ENCODE measurements around the gene ZNF157. TPM values are rescaled to one million over a fixed set of nuclear protein-coding genes. Genes with fewer than 3 reads are reported as not detected.

The ZNF157 gene
- total and polyA plus RNA-seq, 2 experiments from 2014 or later, result not detected

GRCh38 chrX:47448165-47448806 lies 77.9 kb downstream of the ZNF157 start:
- no peaks in the 10 kb centered on the region for H3F3A ChIP-seq (ENCODE audit: insufficient read depth)
- H4K20me1 ChIP-seq (ENCODE audit: insufficient read depth), result no peaks in the 10 kb centered on the region
- H3K27me3 ChIP-seq (replicated peaks; ENCODE audit: insufficient read depth), result no peaks in the 10 kb centered on the region
- in situ Hi-C loops (cut with MboI), result no loop called here
- no peaks in the 10 kb centered on the region for H3K9me3 ChIP-seq (ENCODE audit: low read depth)
- no peak for TF ChIP-seq EZH2phosphoT487 (IDR thresholded peaks at IDR 0.05; ENCODE audit: insufficient read depth, low read depth)
- H3K9me2 ChIP-seq (ENCODE audit: insufficient read depth), result no peaks in the 10 kb centered on the region
- no peak for DNase-seq
- peaks cover 19% of the 10 kb centered on the region for H3K36me3 ChIP-seq (ENCODE audit: low read depth)
- WGBS, 2 experiments (ENCODE audit: low coverage in 1 of 2, low lambda C conversion rate in 2 of 2, missing lambda C conversion rate in 2 of 2), result 96 to 100% methylated on average over 6 of the region's 6 CpGs
- no peak overlapping the region for H3K4me3 ChIP-seq
- H3K9ac ChIP-seq, result no peak overlapping the region
- H2AFZ ChIP-seq, result no peak overlapping the region
- H3K27ac ChIP-seq, result no peak overlapping the region
- no peak overlapping the region for H3K4me2 ChIP-seq (ENCODE audit: unreplicated experiment)
- no peaks in the 10 kb centered on the region for H3K4me1 ChIP-seq (ENCODE audit: insufficient read depth)
- H3K79me2 ChIP-seq (ENCODE audit: insufficient read depth), result no peaks in the 10 kb centered on the region

- H3K4me2 ChIP-seq (ENCODE audit: unreplicated experiment), result no peak overlapping the region
- no peak overlapping the region for H3K9ac ChIP-seq
- WGBS, 2 experiments (ENCODE audit: low coverage in 1 of 2, low lambda C conversion rate in 2 of 2, missing lambda C conversion rate in 2 of 2), result 94 to 98% methylated on average over 5 to 8 of the region's 8 CpGs
- no peaks in the 10 kb centered on the region for H3K79me2 ChIP-seq (ENCODE audit: insufficient read depth)
- H3F3A ChIP-seq (ENCODE audit: insufficient read depth), result no peaks in the 10 kb centered on the region
- peaks cover 19% of the 10 kb centered on the region for H3K36me3 ChIP-seq (ENCODE audit: low read depth)
- no peaks in the 10 kb centered on the region for H3K9me3 ChIP-seq (ENCODE audit: low read depth)
- H4K20me1 ChIP-seq (ENCODE audit: insufficient read depth), result no peaks in the 10 kb centered on the region
- TF ChIP-seq EZH2 (IDR thresholded peaks at IDR 0.05; ENCODE audit: insufficient read depth, poor library complexity, severe bottlenecking) (no peak), EZH2phosphoT487 (IDR thresholded peaks at IDR 0.05; ENCODE audit: insufficient read depth, low read depth) (no peak)
- H2AFZ ChIP-seq, result no peak overlapping the region
- no peaks in the 10 kb centered on the region for H3K27me3 ChIP-seq (replicated peaks; ENCODE audit: insufficient read depth)
- H3K27ac ChIP-seq, result no peak overlapping the region
- H3K9me2 ChIP-seq (ENCODE audit: insufficient read depth), result no peaks in the 10 kb centered on the region
- no peaks in the 10 kb centered on the region for H3K4me1 ChIP-seq (ENCODE audit: insufficient read depth)
- DNase-seq, result no peak
- H3K4me3 ChIP-seq, result no peak overlapping the region
- in situ Hi-C loops (cut with MboI), result no loop called here
Observed at GRCh38 chrX:47452112-47452511, 81.7 kb downstream of the ZNF157 start.

- TF ChIP-seq EZH2 (IDR thresholded peaks at IDR 0.05; ENCODE audit: insufficient read depth, poor library complexity, severe bottlenecking) (no peak), EZH2phosphoT487 (IDR thresholded peaks at IDR 0.05; ENCODE audit: insufficient read depth, low read depth) (no peak)
- no peak for DNase-seq
- Histone ChIP-seq H3K9ac (no peak overlapping the region), H3K4me3 (no peak overlapping the region), H4K20me1 (ENCODE audit: insufficient read depth) (no peaks in the 10 kb centered on the region), H3K9me3 (ENCODE audit: low read depth) (no peaks in the 10 kb centered on the region), H3K9me2 (ENCODE audit: insufficient read depth) (no peaks in the 10 kb centered on the region), H2AFZ (no peak overlapping the region), H3F3A (ENCODE audit: insufficient read depth) (no peaks in the 10 kb centered on the region), H3K79me2 (ENCODE audit: insufficient read depth) (no peaks in the 10 kb centered on the region), H3K27me3 (replicated peaks; ENCODE audit: insufficient read depth) (no peaks in the 10 kb centered on the region), H3K36me3 (ENCODE audit: low read depth) (peaks cover 4% of the 10 kb centered on the region; the same call in 1 of the 2 replicates), H3K4me2 (ENCODE audit: unreplicated experiment) (no peak overlapping the region), H3K27ac (no peak overlapping the region), H3K4me1 (ENCODE audit: insufficient read depth) (no peaks in the 10 kb centered on the region)
- WGBS, 2 experiments (ENCODE audit: low coverage in 1 of 2, low lambda C conversion rate in 2 of 2, missing lambda C conversion rate in 2 of 2), result 97 to 99% methylated on average over 6 of the region's 6 CpGs
- in situ Hi-C loops (cut with MboI), result no loop called here
Observed at GRCh38 chrX:47456080-47456479, 85.7 kb downstream of the ZNF157 start.

- Histone ChIP-seq H3K4me2 (ENCODE audit: unreplicated experiment) (no peak overlapping the region), H3F3A (ENCODE audit: insufficient read depth) (no peaks in the 10 kb centered on the region), H4K20me1 (ENCODE audit: insufficient read depth) (no peaks in the 10 kb centered on the region), H3K9me3 (ENCODE audit: low read depth) (no peaks in the 10 kb centered on the region), H3K27me3 (replicated peaks; ENCODE audit: insufficient read depth) (no peaks in the 10 kb centered on the region), H3K9ac (no peak overlapping the region), H3K4me1 (ENCODE audit: insufficient read depth) (no peaks in the 10 kb centered on the region), H2AFZ (no peak overlapping the region), H3K36me3 (ENCODE audit: low read depth) (no peaks in the 10 kb centered on the region; the same call in 1 of the 2 replicates), H3K27ac (no peak overlapping the region), H3K4me3 (no peak overlapping the region), H3K9me2 (ENCODE audit: insufficient read depth) (no peaks in the 10 kb centered on the region), H3K79me2 (ENCODE audit: insufficient read depth) (no peaks in the 10 kb centered on the region)
- no peak for DNase-seq
- in situ Hi-C loops (cut with MboI), result no loop called here
- TF ChIP-seq EZH2phosphoT487 (IDR thresholded peaks at IDR 0.05; ENCODE audit: insufficient read depth, low read depth) (no peak), EZH2 (IDR thresholded peaks at IDR 0.05; ENCODE audit: insufficient read depth, poor library complexity, severe bottlenecking) (no peak)
- 83 to 88% methylated on average over 6 of the region's 6 CpGs for WGBS, 2 experiments (ENCODE audit: low coverage in 1 of 2, low lambda C conversion rate in 2 of 2, missing lambda C conversion rate in 2 of 2)
Observed at GRCh38 chrX:47458528-47458927, 88.2 kb downstream of the ZNF157 start.

GRCh38 chrX:47460561-47460960 lies 90.2 kb downstream of the ZNF157 start:
- Histone ChIP-seq H3F3A (ENCODE audit: insufficient read depth) (no peaks in the 10 kb centered on the region), H3K9me2 (ENCODE audit: insufficient read depth) (no peaks in the 10 kb centered on the region), H3K4me2 (ENCODE audit: unreplicated experiment) (no peak overlapping the region), H2AFZ (no peak overlapping the region), H3K9me3 (ENCODE audit: low read depth) (no peaks in the 10 kb centered on the region), H3K27ac (no peak overlapping the region), H3K4me3 (no peak overlapping the region), H3K9ac (no peak overlapping the region), H3K27me3 (replicated peaks; ENCODE audit: insufficient read depth) (no peaks in the 10 kb centered on the region), H3K79me2 (ENCODE audit: insufficient read depth) (no peaks in the 10 kb centered on the region), H4K20me1 (ENCODE audit: insufficient read depth) (no peaks in the 10 kb centered on the region), H3K4me1 (ENCODE audit: insufficient read depth) (no peaks in the 10 kb centered on the region), H3K36me3 (ENCODE audit: low read depth) (no peaks in the 10 kb centered on the region)
- in situ Hi-C loops (cut with MboI), result no loop called here
- 7 to 19% methylated on average over 1 of the region's 1 CpG for whole genome bisulfite sequencing, 2 experiments (ENCODE audit: low coverage in 1 of 2, low lambda C conversion rate in 2 of 2, missing lambda C conversion rate in 2 of 2)
- no peak for DNase-seq
- TF ChIP-seq EZH2 (IDR thresholded peaks at IDR 0.05; ENCODE audit: insufficient read depth, poor library complexity, severe bottlenecking), result no peak
- TF ChIP-seq EZH2phosphoT487 (IDR thresholded peaks at IDR 0.05; ENCODE audit: insufficient read depth, low read depth), result no peak

Small RNAs within 50 kb of the gene (small RNA-seq; reads per million reads assigned to genes)
- not detected for gene SNORA11C (ENCODE audit: low read depth, low replicate concordance)

Other genes with a start within 250 kb of the ZNF157 start
- 41.7 and 45.7 TPM in 2 replicates for gene NDUFB11, start 225.9 kb upstream of the ZNF157 start, total RNA-seq (2014; rRNA removed; shearing (Covaris generic))
- 123 and 125 TPM in 2 replicates for gene NDUFB11, start 225.9 kb upstream of the ZNF157 start, polyA plus RNA-seq (2016; fragmentation: Nextera tagmentation; extraction: Ambion mirVana)
- 40.1 and 40.5 TPM in 2 replicates for gene RBM10, start 225.4 kb upstream of the ZNF157 start, total RNA-seq (2014; rRNA removed; shearing (Covaris generic))
- 28.4 and 30.6 TPM in 2 replicates for gene RBM10, start 225.4 kb upstream of the ZNF157 start, polyA plus RNA-seq (2016; fragmentation: Nextera tagmentation; extraction: Ambion mirVana)
- 264 and 266 TPM in 2 replicates for gene UBA1, start 176.7 kb upstream of the ZNF157 start, total RNA-seq (2014; rRNA removed; shearing (Covaris generic))
- 141 and 146 TPM in 2 replicates for gene UBA1, start 176.7 kb upstream of the ZNF157 start, polyA plus RNA-seq (2016; fragmentation: Nextera tagmentation; extraction: Ambion mirVana)
- gene CDK16, start 151.9 kb upstream of the ZNF157 start, total RNA-seq (2014; rRNA removed; shearing (Covaris generic)), result 89.5 and 97.8 TPM in 2 replicates
- gene CDK16, start 151.9 kb upstream of the ZNF157 start, polyA plus RNA-seq (2016; fragmentation: Nextera tagmentation; extraction: Ambion mirVana), result 103 and 105 TPM in 2 replicates
- 30.2 and 36.6 TPM in 2 replicates for gene USP11, start 137.6 kb upstream of the ZNF157 start, total RNA-seq (2014; rRNA removed; shearing (Covaris generic))
- gene USP11, start 137.6 kb upstream of the ZNF157 start, polyA plus RNA-seq (2016; fragmentation: Nextera tagmentation; extraction: Ambion mirVana), result 61.4 and 61.5 TPM in 2 replicates
- 7.1 and 8.5 TPM in 2 replicates for gene ZNF41, start 112.6 kb downstream of the ZNF157 start, total RNA-seq (2014; rRNA removed; shearing (Covaris generic))
- 6.1 and 6.3 TPM in 2 replicates for gene ZNF41, start 112.6 kb downstream of the ZNF157 start, polyA plus RNA-seq (2016; fragmentation: Nextera tagmentation; extraction: Ambion mirVana)
- gene ARAF, start 190.6 kb downstream of the ZNF157 start, total RNA-seq (2014; rRNA removed; shearing (Covaris generic)), result 21.4 and 32.0 TPM in 2 replicates
- gene ARAF, start 190.6 kb downstream of the ZNF157 start, polyA plus RNA-seq (2016; fragmentation: Nextera tagmentation; extraction: Ambion mirVana), result 74.8 and 78.0 TPM in 2 replicates
- gene TIMP1, start 211.9 kb downstream of the ZNF157 start, total RNA-seq (2014; rRNA removed; shearing (Covaris generic)), result 2,871 and 4,277 TPM in 2 replicates
- 13,908 and 14,059 TPM in 2 replicates for gene TIMP1, start 211.9 kb downstream of the ZNF157 start, polyA plus RNA-seq (2016; fragmentation: Nextera tagmentation; extraction: Ambion mirVana)
- not detected in 2 replicates for gene SYN1, start 249.3 kb downstream of the ZNF157 start, total RNA-seq (2014; rRNA removed; shearing (Covaris generic))
- gene SYN1, start 249.3 kb downstream of the ZNF157 start, polyA plus RNA-seq (2016; fragmentation: Nextera tagmentation; extraction: Ambion mirVana), result 0.32 and 0.34 TPM in 2 replicates

Measured in GM23248 (cell line).